Stimulated activated CD8-positive, alpha-beta memory T cell treated with anti-CD3 and anti-CD28 coated beads, Interleukin-2, amount 100 ng/mL, for 1 hour (primary cell): ENCODE results near the gene PCGF3.
"Not testable (repeated sequence)": the region's sequence is repeated elsewhere in the genome, so short reads cannot be mapped to it uniquely, and the experiment has no call there.

Source experiments
- DNase-seq, 2 donors: peaks; one replicate each; pipeline ENCODE4 v3.0.0-alpha.2; 2020; ENCODE audit warnings: low read depth in 2 of 2

PCGF3 gene

GRCh38 chr4:683247-683897 lies 22.3 kb upstream of the PCGF3 start:
- DNase-seq, result no peak

GRCh38 chr4:683982-684622 lies 21.5 kb upstream of the PCGF3 start:
- DNase-seq, result no peak

GRCh38 chr4:684623-685327 lies 20.9 kb upstream of the PCGF3 start:
- DNase-seq, result no peak

GRCh38 chr4:685679-686412 lies 19.8 kb upstream of the PCGF3 start:
- no peak for DNase-seq

- DNase-seq, result no peak
Observed at GRCh38 chr4:686413-687040, 19.1 kb upstream of the PCGF3 start.

- DNase-seq, result no peak
Observed at GRCh38 chr4:687048-687970, 18.3 kb upstream of the PCGF3 start.

GRCh38 chr4:687971-688853 lies 17.4 kb upstream of the PCGF3 start:
- DNase-seq, result no peak

GRCh38 chr4:688854-689681 lies 16.6 kb upstream of the PCGF3 start, which contains the start of gene SLC49A3:
Gene SLC49A3, minus strand, starts transcription at chr4:689151. Its CDS starts 24 bp downstream, at chr4:689127.
- DNase-seq, result no peak

GRCh38 chr4:689723-690122 lies 15.9 kb upstream of the PCGF3 start:
- DNase-seq, result no peak

- no peak for DNase-seq
Observed at GRCh38 chr4:692771-693554, 12.7 kb upstream of the PCGF3 start.

GRCh38 chr4:694341-694940 lies 11.2 kb upstream of the PCGF3 start:
- not testable (repeated sequence) for DNase-seq

GRCh38 chr4:699816-700580 lies 5.6 kb upstream of the PCGF3 start:
- DNase-seq, result no peak

- DNase-seq, result no peak
Observed at GRCh38 chr4:700587-701264, 4.9 kb upstream of the PCGF3 start.

GRCh38 chr4:702618-703048 lies 3.0 kb upstream of the PCGF3 start:
- DNase-seq, result no peak

- no peak for DNase-seq
Observed at GRCh38 chr4:703336-704197, 2.1 kb upstream of the PCGF3 start.
